ENCODE data around the gene SFMBT1.
"Not testable (repeated sequence)": the region's sequence is repeated elsewhere in the genome, so short reads cannot be mapped to it uniquely, and the experiment has no call there.

DNA sequence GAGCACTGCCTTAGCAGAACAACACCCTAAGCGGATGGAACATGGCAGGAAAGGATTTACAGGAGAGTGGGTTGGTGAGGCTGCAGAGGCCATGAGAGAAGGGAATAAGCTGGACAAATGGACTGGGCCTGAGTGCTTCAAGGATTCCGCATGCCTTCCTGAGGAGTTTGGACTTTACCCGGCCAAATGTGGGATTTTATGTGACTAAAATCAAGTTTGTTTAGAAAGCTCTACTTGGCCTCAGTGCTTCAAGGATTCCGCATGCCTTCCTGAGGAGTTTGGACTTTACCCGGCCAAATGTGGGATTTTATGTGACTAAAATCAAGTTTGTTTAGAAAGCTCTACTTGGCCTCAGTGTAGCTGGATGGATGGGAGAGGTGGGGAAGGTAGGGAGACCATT is 10.9 kb downstream of the SFMBT1 start:
- not testable (repeated sequence) for TF ChIP-seq RCOR1 (IDR thresholded peaks at IDR 0.05; ENCODE audit: insufficient replicate concordance, low read length); POLR2A (IDR thresholded peaks at IDR 0.05; ENCODE audit: low read depth, low read length); RAD21 (IDR thresholded peaks at IDR 0.05; ENCODE audit: low read length); SMC3 (IDR thresholded peaks at IDR 0.05; ENCODE audit: low read depth, low read length); ELK1 (IDR thresholded peaks at IDR 0.05; ENCODE audit: borderline replicate concordance, low read depth, low read length); MAZ (IDR thresholded peaks at IDR 0.05; ENCODE audit: borderline replicate concordance, low read depth, low read length); CHD1 (IDR thresholded peaks at IDR 0.05; ENCODE audit: low read depth, low read length); RFX5 (IDR thresholded peaks at IDR 0.05; ENCODE audit: low read depth, low read length); FOS (IDR thresholded peaks at IDR 0.05; ENCODE audit: low read depth, low read length); MXI1 (IDR thresholded peaks at IDR 0.05; ENCODE audit: borderline replicate concordance, low read depth, low read length); CEBPB (IDR thresholded peaks at IDR 0.05; ENCODE audit: low read depth, low read length); BHLHE40 (IDR thresholded peaks at IDR 0.05; ENCODE audit: low read depth, low read length)
- TF ChIP-seq, protein P1, sequence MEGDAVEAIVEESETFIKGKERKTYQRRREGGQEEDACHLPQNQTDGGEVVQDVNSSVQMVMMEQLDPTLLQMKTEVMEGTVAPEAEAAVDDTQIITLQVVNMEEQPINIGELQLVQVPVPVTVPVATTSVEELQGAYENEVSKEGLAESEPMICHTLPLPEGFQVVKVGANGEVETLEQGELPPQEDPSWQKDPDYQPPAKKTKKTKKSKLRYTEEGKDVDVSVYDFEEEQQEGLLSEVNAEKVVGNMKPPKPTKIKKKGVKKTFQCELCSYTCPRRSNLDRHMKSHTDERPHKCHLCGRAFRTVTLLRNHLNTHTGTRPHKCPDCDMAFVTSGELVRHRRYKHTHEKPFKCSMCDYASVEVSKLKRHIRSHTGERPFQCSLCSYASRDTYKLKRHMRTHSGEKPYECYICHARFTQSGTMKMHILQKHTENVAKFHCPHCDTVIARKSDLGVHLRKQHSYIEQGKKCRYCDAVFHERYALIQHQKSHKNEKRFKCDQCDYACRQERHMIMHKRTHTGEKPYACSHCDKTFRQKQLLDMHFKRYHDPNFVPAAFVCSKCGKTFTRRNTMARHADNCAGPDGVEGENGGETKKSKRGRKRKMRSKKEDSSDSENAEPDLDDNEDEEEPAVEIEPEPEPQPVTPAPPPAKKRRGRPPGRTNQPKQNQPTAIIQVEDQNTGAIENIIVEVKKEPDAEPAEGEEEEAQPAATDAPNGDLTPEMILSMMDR (conservative IDR thresholded peaks at IDR 0.05; ENCODE audit: low read depth, low read length): not testable (repeated sequence)

Measured in IMR-90 (cell line).